Astrocyte of the spinal cord (primary cell): ENCODE results near the gene PREX1.

Experiments
- DNase-seq: peaks from one replicate; pipeline ENCODE4 v3.0.0; 2011; ENCODE audit warnings: low read depth, low spot score
- H3K4me3 ChIP-seq: 2 replicates; pipeline ENCODE4 v1.5.1; 2011; ENCODE audit warnings: low read depth, mild to moderate bottlenecking, low read length, moderate library complexity
- in situ Hi-C: cut with HindIII; loops from 2 replicates; pipeline ENCODE4 v1.10.0; 2017; ENCODE audit warnings: low sequenced_read_pairs
- TF ChIP-seq, protein P1 (sequence below): IDR thresholded peaks from 2 replicates; pipeline ENCODE4 v1.5.1; 2012; ENCODE audit warnings: low read depth, mild to moderate bottlenecking, low read length, inconsistent platforms

Gene PREX1

DNA sequence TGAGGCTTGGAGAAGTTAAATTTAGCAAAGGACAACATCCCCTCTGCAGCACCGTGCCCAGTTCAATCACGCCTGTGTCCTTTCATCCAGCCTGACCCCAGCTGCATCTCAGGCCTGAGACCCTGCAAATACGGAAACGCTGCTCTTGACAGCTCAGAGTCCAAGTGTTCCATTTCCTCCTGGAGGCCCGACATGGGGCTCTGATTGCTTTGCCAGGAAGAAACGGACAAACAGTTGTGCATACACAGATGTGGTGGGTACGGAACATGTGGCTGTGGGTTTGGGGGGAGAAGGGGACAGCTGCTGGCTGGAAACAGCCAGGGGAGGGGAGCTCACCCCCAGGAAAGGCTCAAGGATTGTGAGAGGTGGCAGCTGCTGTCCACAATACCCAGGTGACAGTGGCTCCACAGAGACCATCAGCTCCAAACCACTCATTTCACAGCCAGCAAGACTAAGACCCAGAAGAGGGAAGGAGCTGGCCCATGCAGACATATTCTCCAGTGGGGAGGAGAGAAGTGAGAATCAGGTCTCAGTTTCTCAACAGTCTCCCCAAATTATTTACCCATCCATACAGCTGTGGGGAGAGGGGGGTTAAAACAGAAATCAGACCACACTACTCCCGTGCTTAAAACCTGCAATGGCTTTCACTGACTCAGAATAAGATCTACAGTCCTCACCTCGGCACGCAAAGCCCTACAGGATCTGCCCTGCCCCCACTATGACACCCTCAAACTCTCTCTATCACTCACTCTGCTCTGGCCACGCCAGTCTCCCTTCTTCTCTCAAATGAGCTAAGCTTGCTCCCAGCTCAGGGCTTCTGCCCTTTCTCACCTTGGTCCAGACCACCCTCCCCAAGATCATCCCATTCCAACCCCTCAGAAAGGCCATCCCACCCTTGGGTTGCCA lies 89.1 kb downstream of the PREX1 start:
- in situ Hi-C loops: no loop called here
- no peak for DNase-seq
- TF ChIP-seq, protein P1, sequence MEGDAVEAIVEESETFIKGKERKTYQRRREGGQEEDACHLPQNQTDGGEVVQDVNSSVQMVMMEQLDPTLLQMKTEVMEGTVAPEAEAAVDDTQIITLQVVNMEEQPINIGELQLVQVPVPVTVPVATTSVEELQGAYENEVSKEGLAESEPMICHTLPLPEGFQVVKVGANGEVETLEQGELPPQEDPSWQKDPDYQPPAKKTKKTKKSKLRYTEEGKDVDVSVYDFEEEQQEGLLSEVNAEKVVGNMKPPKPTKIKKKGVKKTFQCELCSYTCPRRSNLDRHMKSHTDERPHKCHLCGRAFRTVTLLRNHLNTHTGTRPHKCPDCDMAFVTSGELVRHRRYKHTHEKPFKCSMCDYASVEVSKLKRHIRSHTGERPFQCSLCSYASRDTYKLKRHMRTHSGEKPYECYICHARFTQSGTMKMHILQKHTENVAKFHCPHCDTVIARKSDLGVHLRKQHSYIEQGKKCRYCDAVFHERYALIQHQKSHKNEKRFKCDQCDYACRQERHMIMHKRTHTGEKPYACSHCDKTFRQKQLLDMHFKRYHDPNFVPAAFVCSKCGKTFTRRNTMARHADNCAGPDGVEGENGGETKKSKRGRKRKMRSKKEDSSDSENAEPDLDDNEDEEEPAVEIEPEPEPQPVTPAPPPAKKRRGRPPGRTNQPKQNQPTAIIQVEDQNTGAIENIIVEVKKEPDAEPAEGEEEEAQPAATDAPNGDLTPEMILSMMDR: no peak
- H3K4me3 ChIP-seq: no peak overlapping the region

DNA sequence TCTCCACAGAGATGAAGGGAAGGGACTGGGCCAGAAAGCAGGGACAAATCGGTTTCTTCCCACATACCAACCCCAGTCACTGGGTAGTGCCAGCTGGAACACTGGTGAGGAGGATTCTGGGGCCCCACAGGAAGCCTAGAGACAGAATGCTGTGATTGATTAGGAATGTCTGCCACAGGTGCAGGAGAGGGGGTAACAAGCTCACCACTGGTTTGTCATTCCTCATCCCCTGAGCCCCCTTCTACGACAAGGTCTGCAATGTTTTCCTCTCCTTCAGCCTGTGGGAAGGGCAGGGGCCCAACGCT lies 89.8 kb downstream of the PREX1 start:
- H3K4me3 ChIP-seq: no peak overlapping the region
- no peak for DNase-seq
- TF ChIP-seq, protein P1: no peak
- in situ Hi-C loops: no loop called here

DNA sequence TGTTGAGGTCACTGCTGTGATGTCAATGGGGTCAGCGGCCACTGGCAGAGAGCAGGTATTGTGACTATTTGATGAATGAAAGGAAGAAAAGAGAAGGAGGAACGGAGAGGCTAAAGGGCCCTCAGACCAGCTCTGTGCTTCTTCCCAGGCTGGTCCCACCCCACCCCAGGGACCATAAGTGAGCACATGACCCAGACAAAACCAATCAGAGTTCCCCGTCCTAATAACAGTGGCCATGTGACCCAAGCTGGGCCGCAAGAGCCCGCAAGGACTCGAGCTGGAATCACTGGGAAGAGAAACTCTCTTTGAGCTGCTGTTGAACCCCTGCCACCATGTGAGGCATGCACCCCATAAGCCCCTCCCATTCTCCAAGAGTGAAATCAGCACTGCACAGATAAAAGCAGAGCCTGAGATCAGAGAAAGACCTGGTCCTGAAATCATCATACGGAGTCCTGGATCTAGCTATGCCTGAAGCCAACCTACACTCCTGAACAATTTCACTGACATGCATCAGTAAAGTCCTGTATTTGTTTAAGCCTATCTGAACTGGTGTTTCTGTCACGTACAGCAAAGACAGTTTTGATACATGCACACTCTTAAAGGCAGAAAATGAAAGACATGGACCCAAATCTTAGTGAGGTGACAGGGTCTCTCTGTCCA lies 90.2 kb downstream of the PREX1 start:
- DNase-seq: no peak
- TF ChIP-seq, protein P1: no peak
- in situ Hi-C loops: no loop called here
- H3K4me3 ChIP-seq: no peak overlapping the region

DNA sequence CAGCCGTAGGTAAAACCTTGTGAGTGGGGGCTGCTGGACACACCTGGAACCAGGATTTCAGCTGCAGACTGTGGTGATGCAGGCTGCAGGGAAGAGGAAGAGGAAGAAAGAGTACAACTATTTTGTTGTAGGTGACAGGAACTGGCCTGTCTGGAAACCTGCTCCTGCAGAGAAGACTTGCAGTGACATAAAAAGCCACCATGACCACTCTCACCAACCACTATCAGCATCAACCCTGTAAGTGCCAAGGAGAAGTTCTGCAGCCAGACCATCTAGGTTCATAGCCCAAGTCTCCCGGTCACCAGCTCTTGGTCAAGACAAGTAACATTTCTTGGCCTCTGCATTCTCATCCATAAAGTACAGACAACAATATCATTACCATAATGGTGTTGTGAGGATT lies 91.2 kb downstream of the PREX1 start:
- TF ChIP-seq, protein P1: no peak
- in situ Hi-C loops: no loop called here
- H3K4me3 ChIP-seq: no peak overlapping the region
- no peak for DNase-seq

DNA sequence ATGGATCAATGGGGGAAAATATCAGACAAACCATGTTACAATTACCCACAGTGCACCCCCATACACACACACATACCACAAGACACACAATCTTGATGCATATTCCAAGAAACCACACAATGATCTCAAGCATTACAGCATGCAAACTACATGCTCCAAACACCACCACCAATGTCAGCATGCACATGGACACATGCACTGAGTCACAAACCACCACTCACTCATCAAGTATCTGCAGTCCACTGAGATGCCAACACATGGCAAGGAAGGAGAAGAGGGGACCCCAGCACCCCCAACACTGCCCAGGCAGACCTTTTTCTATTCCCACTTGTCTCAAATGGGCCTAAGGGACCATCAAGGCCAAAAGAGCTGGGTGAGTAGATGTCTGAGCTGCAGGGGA lies 91.6 kb downstream of the PREX1 start:
- in situ Hi-C loops: no loop called here
- no peak for DNase-seq
- no peak overlapping the region for H3K4me3 ChIP-seq
- TF ChIP-seq, protein P1: no peak

DNA sequence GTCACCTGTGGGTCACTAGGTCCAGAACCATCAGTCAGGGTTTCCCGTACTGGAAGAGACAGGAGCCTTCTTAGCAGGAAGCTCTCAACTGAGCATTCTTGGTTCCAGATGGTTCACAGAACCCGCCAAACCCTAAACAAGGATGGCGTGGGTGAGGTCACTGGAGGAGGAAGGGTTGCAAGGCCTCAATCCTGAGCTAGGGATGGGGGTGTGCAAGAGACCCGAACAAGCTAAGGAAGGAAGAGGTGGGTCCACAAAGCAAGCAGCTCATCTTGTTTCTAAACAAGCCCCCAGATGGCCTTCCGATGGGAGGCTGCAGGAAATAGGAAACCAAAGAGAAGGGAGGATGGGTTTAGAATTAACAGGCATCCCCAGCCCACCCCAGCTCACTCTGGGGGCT lies 92.7 kb downstream of the PREX1 start:
- TF ChIP-seq, protein P1: no peak
- no peak for DNase-seq
- H3K4me3 ChIP-seq: no peak overlapping the region
- in situ Hi-C loops: no loop called here
